Nephron (organoid): ENCODE results near the gene PTDSS2.
"Not testable (repeated sequence)": the region's sequence is repeated elsewhere in the genome, so short reads cannot be mapped to it uniquely, and the experiment has no call there.

ENCODE experiments used
- H3K27ac Mint-ChIP-seq, 3 experiments: 2 replicates each; pipeline ENCODE4 v1.8.0; 2020; ENCODE audit warnings: mixed read lengths in 3 of 3, mild to moderate bottlenecking in 2 of 3, moderate library complexity in 1 of 3
- H3K27me3 Mint-ChIP-seq: 2 replicates; pipeline ENCODE4 v1.8.0; 2021; ENCODE audit warnings: low read depth, mild to moderate bottlenecking, moderate library complexity, mixed read lengths
- H3K36me3 Mint-ChIP-seq: 2 replicates; pipeline ENCODE4 v1.8.0; 2020; ENCODE audit warnings: low read depth, mixed read lengths
- H3K4me1 Mint-ChIP-seq: 2 replicates; pipeline ENCODE4 v1.8.0; 2020; ENCODE audit warnings: mixed read lengths
- H3K4me3 Mint-ChIP-seq, 3 experiments: 2 replicates each; pipeline ENCODE4 v1.8.0; 2020; ENCODE audit warnings: mild to moderate bottlenecking in 3 of 3, mixed read lengths in 3 of 3, moderate library complexity in 2 of 3
- H3K9me3 Mint-ChIP-seq: 2 replicates; pipeline ENCODE4 v1.8.0; 2020; ENCODE audit warnings: mixed read lengths
- CTCF ChIP-seq, 3 experiments: fragments of 200-600 bp; sonication (generic); IDR thresholded peaks; one replicate each; pipeline ENCODE4 v1.5.0; 2021; ENCODE audit warnings: antibody characterized with exemption in 3 of 3; ENCODE audit not compliant: unreplicated experiment in 3 of 3

Gene PTDSS2

GRCh38 chr11:515131-515530, 65.1 kb downstream of the PTDSS2 start:
- peaks cover 5% of the 10 kb centered on the region for H3K27me3 Mint-ChIP-seq
- peaks cover 18% of the 10 kb centered on the region for H3K9me3 Mint-ChIP-seq
- no peak for TF ChIP-seq CTCF (IDR thresholded peaks at IDR 0.05; ENCODE audit: unreplicated experiment in 3 of 3)
- H3K36me3 Mint-ChIP-seq: peaks cover 54% of the 10 kb centered on the region
- no peak overlapping the region for H3K27ac Mint-ChIP-seq
- H3K4me1 Mint-ChIP-seq: no peaks in the 10 kb centered on the region
- no peak overlapping the region for H3K4me3 Mint-ChIP-seq

- no peak for TF ChIP-seq CTCF (IDR thresholded peaks at IDR 0.05; ENCODE audit: unreplicated experiment in 3 of 3)
- peak overlapping the region in 1 of 3 experiments; percentile 34 for H3K27ac Mint-ChIP-seq
- no peaks in the 10 kb centered on the region for H3K4me1 Mint-ChIP-seq
- H3K27me3 Mint-ChIP-seq: peaks cover 3% of the 10 kb centered on the region
- peaks cover 22% of the 10 kb centered on the region for H3K9me3 Mint-ChIP-seq
- peaks cover 57% of the 10 kb centered on the region for H3K36me3 Mint-ChIP-seq
- no peak overlapping the region for H3K4me3 Mint-ChIP-seq
Observed at GRCh38 chr11:516400-516799, 66.3 kb downstream of the PTDSS2 start.

- H3K4me1 Mint-ChIP-seq, H3K27me3 Mint-ChIP-seq: not testable (repeated sequence)
- peak overlapping the region in 1 of 3 experiments; percentile 91 for H3K27ac Mint-ChIP-seq
- peaks cover 22% of the 10 kb centered on the region for H3K9me3 Mint-ChIP-seq
- H3K4me3 Mint-ChIP-seq: peak overlapping the region in 1 of 3 experiments; percentile 8
- H3K36me3 Mint-ChIP-seq: peaks cover 53% of the 10 kb centered on the region
Observed at GRCh38 chr11:516918-517685, 67.0 kb downstream of the PTDSS2 start.

GRCh38 chr11:518463-519202, 68.6 kb downstream of the PTDSS2 start:
- Mint-ChIP-seq H3K9me3 (peaks cover 22% of the 10 kb centered on the region), H3K36me3 (peaks cover 41% of the 10 kb centered on the region), H3K27ac (peak overlapping the region in 1 of 3 experiments; percentile 71), H3K4me1 (no peaks in the 10 kb centered on the region), H3K4me3 (peak overlapping the region; percentile 66 to 74 (median 69)), H3K27me3 (no peaks in the 10 kb centered on the region)
- peak; percentile 98 to 99 (median 98) for TF ChIP-seq CTCF (IDR thresholded peaks at IDR 0.05; ENCODE audit: unreplicated experiment in 3 of 3)

- Mint-ChIP-seq H3K4me1 (no peaks in the 10 kb centered on the region), H3K36me3 (peaks cover 26% of the 10 kb centered on the region), H3K9me3 (peaks cover 22% of the 10 kb centered on the region), H3K27me3 (peaks cover under 1% of the 10 kb centered on the region), H3K4me3 (no peak overlapping the region), H3K27ac (peak overlapping the region in 1 of 3 experiments; percentile 24)
- no peak for TF ChIP-seq CTCF (IDR thresholded peaks at IDR 0.05; ENCODE audit: unreplicated experiment in 3 of 3)
Observed at GRCh38 chr11:520428-521176, 70.5 kb downstream of the PTDSS2 start.

- H3K4me1 Mint-ChIP-seq: no peaks in the 10 kb centered on the region
- no peak overlapping the region for H3K4me3 Mint-ChIP-seq
- no peak for TF ChIP-seq CTCF (IDR thresholded peaks at IDR 0.05; ENCODE audit: unreplicated experiment in 3 of 3)
- H3K27ac Mint-ChIP-seq: peak overlapping the region in 1 of 3 experiments; percentile 24
- peaks cover 17% of the 10 kb centered on the region for H3K9me3 Mint-ChIP-seq
- H3K27me3 Mint-ChIP-seq: peaks cover 3% of the 10 kb centered on the region
- peaks cover 20% of the 10 kb centered on the region for H3K36me3 Mint-ChIP-seq
Observed at GRCh38 chr11:521177-521688, 71.2 kb downstream of the PTDSS2 start.
